K562 (cell line): ENCODE measurements around the gene TXNIP. TPM values are rescaled to one million over a fixed set of nuclear protein-coding genes. Genes with fewer than 3 reads are reported as not detected.
A peak's percentile ranks its signal among the peaks of the same experiment; 100 is the strongest.

Source experiments
- BRCA1 ChIP-seq, 2 experiments: fragments of 450-650 bp in 1 of 2; sonication (generic) in 1 of 2; formaldehyde crosslinking in 1 of 2; IDR thresholded peaks; 2 replicates each; pipeline versions ENCODE4 v1.5.0 to v1.6.1; 2017 to 2020; ENCODE audit warnings: mild to moderate bottlenecking in 1 of 2, missing genetic modification reagents in 1 of 2
- CCNT2 ChIP-seq: IDR thresholded peaks from 2 replicates; pipeline ENCODE4 v1.6.1; 2011; ENCODE audit warnings: borderline replicate concordance, low read depth, mild to moderate bottlenecking, moderate library complexity, mixed read lengths, low read length; ENCODE audit not compliant: insufficient read length; ENCODE audit errors: extremely low read depth
- CREB5 ChIP-seq: fragments of 250-450 bp; sonication (Bioruptor Pico); IDR thresholded peaks from 2 replicates; pipeline ENCODE4 v1.5.0; 2020; ENCODE audit warnings: mild to moderate bottlenecking
- MEIS2 ChIP-seq: fragments of 450-650 bp; IDR thresholded peaks from 2 replicates; pipeline ENCODE4 v1.6.1; 2014; ENCODE audit warnings: mild to moderate bottlenecking; ENCODE audit not compliant: partially characterized antibody
- NFIC ChIP-seq: fragments of 450-650 bp; IDR thresholded peaks from 2 replicates; pipeline ENCODE4 v1.6.1; 2017; ENCODE audit warnings: mild to moderate bottlenecking, inconsistent platforms
- NR0B1 ChIP-seq: fragments of 450-650 bp; IDR thresholded peaks from one replicate; pipeline ENCODE4 v1.6.1; 2018; ENCODE audit warnings: mild to moderate bottlenecking, moderate library complexity; ENCODE audit not compliant: partially characterized antibody
- NRF1 ChIP-seq, 2 experiments: fragments of 450-650 bp; IDR thresholded peaks in 1 of 2; conservative IDR thresholded peaks in 1 of 2; 2 replicates each; pipeline ENCODE4 v1.6.1; 2014; ENCODE audit warnings: mild to moderate bottlenecking in 2 of 2
- SPI1 ChIP-seq: IDR thresholded peaks from 2 replicates; pipeline ENCODE4 v1.6.1; 2011; ENCODE audit warnings: low read depth, low read length, control low read depth, borderline replicate concordance
- ZBTB26 ChIP-seq: fragments of 450-650 bp; formaldehyde crosslinking; IDR thresholded peaks from 2 replicates; pipeline ENCODE4 v1.4.0; 2022; ENCODE audit warnings: missing genetic modification characterization
- ZNF140 ChIP-seq: fragments of 250-450 bp; sonication (Bioruptor Pico); IDR thresholded peaks from 2 replicates; pipeline ENCODE4 v1.8.0; 2021; ENCODE audit warnings: moderate library complexity, mild to moderate bottlenecking, inconsistent platforms
- ZNF175 ChIP-seq: fragments of 200-800 bp; sonication (Bioruptor generic); IDR thresholded peaks from 2 replicates; pipeline ENCODE4 v1.6.1; 2016; ENCODE audit warnings: low read depth, mild to moderate bottlenecking, missing genetic modification characterization, missing compliant biosample characterization
- ZNF224 ChIP-seq: sonication (generic); formaldehyde crosslinking; IDR thresholded peaks from 2 replicates; pipeline ENCODE4 v1.8.0; 2022; ENCODE audit warnings: mild to moderate bottlenecking, missing genetic modification reagents
- ZNF431 ChIP-seq: sonication (generic); formaldehyde crosslinking; IDR thresholded peaks from 2 replicates; pipeline ENCODE4 v1.8.0; 2022; ENCODE audit warnings: mild to moderate bottlenecking, missing genetic modification reagents
- polyA plus RNA-seq, 8 experiments: library from polyadenylated mRNA; depleted of rRNA in 4 of 8; stranded (reverse) in 5 of 8; unstranded in 3 of 8; fragments of >200 nt; fragmentation: Nextera tagmentation in 2 of 8; fragmentation: Illumina TruSeq in 1 of 8; extraction: Ambion mirVana in 2 of 8; extraction: Trizol in 1 of 8; gene quantifications; 2 replicates each; pipeline versions ENCODE4 v1.2.1 to v1.2.3, GENCODE V29; 2011 to 2014; ENCODE audit warnings: inconsistent platforms in 1 of 8, missing spikeins in 1 of 8
- total RNA-seq, 7 experiments: library from RNA; depleted of rRNA in 6 of 7; stranded (reverse); fragments of >200 nt in 6 of 7; fragmentation: Illumina TruSeq in 2 of 7; extraction: Trizol in 2 of 7; gene quantifications; 2 replicates each; pipeline versions ENCODE4 v1.2.1 to v1.2.3, GENCODE V29; 2011 to 2021; ENCODE audit warnings: low replicate concordance in 1 of 7
- TF ChIP-seq, protein P1 (sequence below): fragments of 450-650 bp; formaldehyde crosslinking; IDR thresholded peaks from 2 replicates; pipeline ENCODE4 v1.4.0; 2022; ENCODE audit warnings: missing genetic modification characterization
- TF ChIP-seq, protein P2 (sequence below): sonication (generic); formaldehyde crosslinking; IDR thresholded peaks from 2 replicates; pipeline ENCODE4 v1.8.0; 2022; ENCODE audit warnings: mild to moderate bottlenecking, missing genetic modification reagents
- TF ChIP-seq, protein P3 (sequence below): fragments of 250-450 bp; sonication (Bioruptor Pico); IDR thresholded peaks from 2 replicates; pipeline ENCODE4 v1.8.0; 2021; ENCODE audit warnings: moderate library complexity, mild to moderate bottlenecking, inconsistent platforms

Gene TXNIP
- total and polyA plus RNA-seq, 9 of the 15 experiments (the other 6 are each of a cell fraction or from before 2014, with no cell fraction given): 120 to 499 (median 257) TPM

DNA sequence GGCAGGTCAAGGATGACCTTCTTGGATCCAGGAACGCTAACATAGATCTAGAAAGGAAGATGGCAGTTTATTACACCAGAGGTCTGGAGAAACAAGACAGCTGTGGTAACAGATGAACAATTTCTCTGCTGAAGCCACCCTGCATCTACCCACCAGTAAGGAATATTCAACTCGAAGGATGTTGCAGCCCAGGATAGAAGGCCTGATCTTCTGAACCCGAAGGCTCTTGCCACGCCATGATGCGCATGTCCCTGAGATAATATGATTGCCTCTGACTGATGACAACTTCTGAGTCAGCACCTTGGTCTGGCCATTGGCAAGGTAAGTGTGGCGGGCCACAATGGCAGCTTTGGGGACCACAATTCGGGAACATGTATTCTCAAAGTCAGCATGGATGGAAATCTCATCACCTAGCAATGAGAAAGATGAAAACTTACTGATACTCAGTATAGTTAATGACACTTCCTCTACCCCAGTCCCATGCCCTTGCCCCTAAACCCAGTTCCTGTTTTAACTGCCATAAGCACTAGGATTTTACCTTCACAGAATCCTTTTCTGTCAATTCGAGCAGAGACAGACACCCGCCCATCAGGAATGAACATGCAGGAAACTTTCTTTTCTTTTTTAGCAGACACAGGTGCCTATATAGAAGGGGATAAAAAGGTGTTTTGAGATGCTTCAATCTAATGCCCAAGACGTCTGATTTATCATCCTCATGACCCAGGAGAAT, 1.8 kb downstream of the TXNIP start (continued):
- TF ChIP-seq ZBTB26: 0 out of 2 replicates have a peak, but pooled peaks have one; percentile 4
- TF ChIP-seq NR0B1: no peak
- TF ChIP-seq ZNF431 (CRISPR knock-in tag): 0 out of 2 replicates have a peak, but pooled peaks have one; percentile 19
- TF ChIP-seq CREB5 (CRISPR knock-in tag): no peak
- no peak for TF ChIP-seq BRCA1 (IDR thresholded peaks at IDR 0.05)
- TF ChIP-seq BRCA1 (CRISPR knock-in tag; IDR thresholded peaks at IDR 0.05): no peak
- TF ChIP-seq CCNT2: no peak
- TF ChIP-seq, protein P1, sequence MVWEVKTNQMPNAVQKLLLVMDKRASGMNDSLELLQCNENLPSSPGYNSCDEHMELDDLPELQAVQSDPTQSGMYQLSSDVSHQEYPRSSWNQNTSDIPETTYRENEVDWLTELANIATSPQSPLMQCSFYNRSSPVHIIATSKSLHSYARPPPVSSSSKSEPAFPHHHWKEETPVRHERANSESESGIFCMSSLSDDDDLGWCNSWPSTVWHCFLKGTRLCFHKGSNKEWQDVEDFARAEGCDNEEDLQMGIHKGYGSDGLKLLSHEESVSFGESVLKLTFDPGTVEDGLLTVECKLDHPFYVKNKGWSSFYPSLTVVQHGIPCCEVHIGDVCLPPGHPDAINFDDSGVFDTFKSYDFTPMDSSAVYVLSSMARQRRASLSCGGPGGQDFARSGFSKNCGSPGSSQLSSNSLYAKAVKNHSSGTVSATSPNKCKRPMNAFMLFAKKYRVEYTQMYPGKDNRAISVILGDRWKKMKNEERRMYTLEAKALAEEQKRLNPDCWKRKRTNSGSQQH: peak; percentile 49; the same call in 1 of the 2 replicates
- 0 out of 2 replicates have a peak, but pooled peaks have one; percentile 33 for TF ChIP-seq ZNF224 (CRISPR knock-in tag)
- no peak for TF ChIP-seq ZNF175 (CRISPR knock-in tag)
- TF ChIP-seq, protein P2, sequence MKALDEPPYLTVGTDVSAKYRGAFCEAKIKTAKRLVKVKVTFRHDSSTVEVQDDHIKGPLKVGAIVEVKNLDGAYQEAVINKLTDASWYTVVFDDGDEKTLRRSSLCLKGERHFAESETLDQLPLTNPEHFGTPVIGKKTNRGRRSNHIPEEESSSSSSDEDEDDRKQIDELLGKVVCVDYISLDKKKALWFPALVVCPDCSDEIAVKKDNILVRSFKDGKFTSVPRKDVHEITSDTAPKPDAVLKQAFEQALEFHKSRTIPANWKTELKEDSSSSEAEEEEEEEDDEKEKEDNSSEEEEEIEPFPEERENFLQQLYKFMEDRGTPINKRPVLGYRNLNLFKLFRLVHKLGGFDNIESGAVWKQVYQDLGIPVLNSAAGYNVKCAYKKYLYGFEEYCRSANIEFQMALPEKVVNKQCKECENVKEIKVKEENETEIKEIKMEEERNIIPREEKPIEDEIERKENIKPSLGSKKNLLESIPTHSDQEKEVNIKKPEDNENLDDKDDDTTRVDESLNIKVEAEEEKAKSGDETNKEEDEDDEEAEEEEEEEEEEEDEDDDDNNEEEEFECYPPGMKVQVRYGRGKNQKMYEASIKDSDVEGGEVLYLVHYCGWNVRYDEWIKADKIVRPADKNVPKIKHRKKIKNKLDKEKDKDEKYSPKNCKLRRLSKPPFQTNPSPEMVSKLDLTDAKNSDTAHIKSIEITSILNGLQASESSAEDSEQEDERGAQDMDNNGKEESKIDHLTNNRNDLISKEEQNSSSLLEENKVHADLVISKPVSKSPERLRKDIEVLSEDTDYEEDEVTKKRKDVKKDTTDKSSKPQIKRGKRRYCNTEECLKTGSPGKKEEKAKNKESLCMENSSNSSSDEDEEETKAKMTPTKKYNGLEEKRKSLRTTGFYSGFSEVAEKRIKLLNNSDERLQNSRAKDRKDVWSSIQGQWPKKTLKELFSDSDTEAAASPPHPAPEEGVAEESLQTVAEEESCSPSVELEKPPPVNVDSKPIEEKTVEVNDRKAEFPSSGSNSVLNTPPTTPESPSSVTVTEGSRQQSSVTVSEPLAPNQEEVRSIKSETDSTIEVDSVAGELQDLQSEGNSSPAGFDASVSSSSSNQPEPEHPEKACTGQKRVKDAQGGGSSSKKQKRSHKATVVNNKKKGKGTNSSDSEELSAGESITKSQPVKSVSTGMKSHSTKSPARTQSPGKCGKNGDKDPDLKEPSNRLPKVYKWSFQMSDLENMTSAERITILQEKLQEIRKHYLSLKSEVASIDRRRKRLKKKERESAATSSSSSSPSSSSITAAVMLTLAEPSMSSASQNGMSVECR (CRISPR knock-in tag): peak; percentile 60; the same call in 1 of the 2 replicates
- TF ChIP-seq, protein P3, sequence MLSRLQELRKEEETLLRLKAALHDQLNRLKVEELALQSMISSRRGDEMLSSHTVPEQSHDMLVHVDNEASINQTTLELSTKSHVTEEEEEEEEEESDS (CRISPR knock-in tag): no peak
- TF ChIP-seq NRF1 (conservative IDR thresholded peaks at IDR 0.05 in 1 of 2, IDR thresholded peaks at IDR 0.05 in 1 of 2): peak; percentile 86 to 88
- TF ChIP-seq MEIS2: peak; percentile 52
- no peak for TF ChIP-seq ZNF140
- TF ChIP-seq SPI1: peak; percentile 73; the same call in 1 of the 2 replicates
- TF ChIP-seq NFIC: peak; percentile 26
